Gastroesophageal sphincter (tissue), 4 donors: ENCODE results near the gene ANP32A. TPM values are rescaled to one million over a fixed set of nuclear protein-coding genes. Genes with fewer than 3 reads are reported as not detected.

Source experiments
- ATAC-seq: fragments of 150-250 bp; one replicate; pipeline ENCODE4 v1.9.1; 2016; ENCODE audit warnings: mild to moderate bottlenecking, moderate library complexity
- H3K27ac ChIP-seq, 4 donors: fragments of 200-600 bp; sonication (generic) in 3 of 4; 1 replicate in 3 of 4; 2 replicates in 1 of 4; pipeline ENCODE4 v1.5.1; 2016 to 2019
- H3K27me3 ChIP-seq: fragments of 200-600 bp; sonication (generic); one replicate; pipeline ENCODE4 v1.5.1; 2019
- H3K36me3 ChIP-seq, 2 donors: fragments of 200-600 bp; sonication (generic); one replicate each; pipeline ENCODE4 v1.5.1; 2019; ENCODE audit warnings: control low read depth in 1 of 2
- H3K4me1 ChIP-seq, 3 donors: fragments of 200-600 bp; sonication (generic); 1 replicate in 2 of 3; 2 replicates in 1 of 3; pipeline ENCODE4 v1.5.1; 2016 to 2019; ENCODE audit warnings: control low read depth in 2 of 3
- H3K4me3 ChIP-seq, 2 donors: fragments of 200-600 bp; sonication (generic); one replicate each; pipeline ENCODE4 v1.5.1; 2019; ENCODE audit warnings: mild to moderate bottlenecking in 1 of 2, moderate library complexity in 1 of 2
- H3K9me3 ChIP-seq, 3 donors: fragments of 200-600 bp; sonication (generic); one replicate each; pipeline ENCODE4 v1.5.1; 2017 to 2019; ENCODE audit warnings: control low read depth in 2 of 3
- CTCF ChIP-seq, 4 experiments: fragments of 200-600 bp in 2 of 4; fragments of 450-650 bp in 2 of 4; sonication (generic) in 1 of 4; IDR thresholded peaks; one replicate each; pipeline ENCODE4 v1.5.1; 2017 to 2019; ENCODE audit warnings: antibody characterized with exemption in 4 of 4, mild to moderate bottlenecking in 2 of 4, moderate library complexity in 2 of 4
- EP300 ChIP-seq: sonication (generic); formaldehyde crosslinking; IDR thresholded peaks from one replicate; pipeline ENCODE4 v1.6.1; 2017; ENCODE audit warnings: antibody characterized with exemption, mild to moderate bottlenecking
- POLR2A ChIP-seq, 2 donors: fragments of 450-650 bp; IDR thresholded peaks; one replicate each; pipeline ENCODE4 v1.6.1; 2017; ENCODE audit warnings: antibody characterized with exemption in 2 of 2, mild to moderate bottlenecking in 2 of 2, moderate library complexity in 1 of 2
- POLR2AphosphoS5 ChIP-seq: sonication (generic); formaldehyde crosslinking; IDR thresholded peaks from one replicate; pipeline ENCODE4 v1.6.1; 2017; ENCODE audit warnings: antibody characterized with exemption
- WGBS, 2 donors: methylation state at CpG; one replicate each; pipeline ENCODE4 v1.1.5; 2018; ENCODE audit warnings: low coverage in 1 of 2; 5-methylcytosine and 5-hydroxymethylcytosine counted together
- total RNA-seq, 4 donors: library from RNA; depleted of rRNA; stranded (reverse); fragments of >200 nt; gene quantifications; one replicate each; pipeline ENCODE4 v1.1.0, GENCODE V29; 2016

Gene ANP32A
- total RNA-seq, 4 donors from 2014 or later = 42.4 to 75.0 (median 55.6) TPM

- no peaks in the 10 kb centered on the region for H3K27me3 ChIP-seq
- ATAC-seq = no peak
- H3K4me3 ChIP-seq = no peak overlapping the region
- no peaks in the 10 kb centered on the region for H3K9me3 ChIP-seq
- H3K36me3 ChIP-seq = no peaks in the 10 kb centered on the region
- no peak for TF ChIP-seq POLR2A (IDR thresholded peaks at IDR 0.05)
- no peak for TF ChIP-seq CTCF (IDR thresholded peaks at IDR 0.05)
- TF ChIP-seq POLR2AphosphoS5 = no peak
- TF ChIP-seq EP300 = no peak
- H3K4me1 ChIP-seq = peaks cover 0 to 8% (median 7%) of the 10 kb centered on the region in 3 donors
- H3K27ac ChIP-seq = no peak overlapping the region
Observed at GRCh38 chr15:68735610-68736009, 85.1 kb downstream of the ANP32A start.

- TF ChIP-seq POLR2A (IDR thresholded peaks at IDR 0.05) (no peak), EP300 (no peak), CTCF (IDR thresholded peaks at IDR 0.05) (no peak), POLR2AphosphoS5 (no peak)
- ATAC-seq = no peak
- no peaks in the 10 kb centered on the region for H3K36me3 ChIP-seq
Observed at GRCh38 chr15:68734881-68735280, 85.8 kb downstream of the ANP32A start.

GRCh38 chr15:68734352-68734751, 86.3 kb downstream of the ANP32A start:
- no peak overlapping the region for H3K27ac ChIP-seq
- no peak overlapping the region for H3K4me3 ChIP-seq
- H3K4me1 ChIP-seq = peaks cover 0 to 21% (median 16%) of the 10 kb centered on the region in 3 donors
- ATAC-seq = no peak
- no peaks in the 10 kb centered on the region for H3K27me3 ChIP-seq
- TF ChIP-seq POLR2A (IDR thresholded peaks at IDR 0.05) = no peak
- TF ChIP-seq CTCF (IDR thresholded peaks at IDR 0.05) = no peak
- TF ChIP-seq EP300 = no peak
- no peak for TF ChIP-seq POLR2AphosphoS5
- no peaks in the 10 kb centered on the region for H3K36me3 ChIP-seq
- H3K9me3 ChIP-seq = no peaks in the 10 kb centered on the region

More at GRCh38 chr15:68734881-68735280, 85.8 kb downstream of the ANP32A start:
- H3K9me3 ChIP-seq = no peaks in the 10 kb centered on the region
- no peaks in the 10 kb centered on the region for H3K27me3 ChIP-seq
- no peak overlapping the region for H3K27ac ChIP-seq
- H3K4me3 ChIP-seq = no peak overlapping the region
- peaks cover 0 to 15% (median 14%) of the 10 kb centered on the region in 3 donors for H3K4me1 ChIP-seq

GRCh38 chr15:68733666-68734065, 87.0 kb downstream of the ANP32A start:
- Histone ChIP-seq H3K4me3 (no peak overlapping the region), H3K27ac (no peak overlapping the region), H3K27me3 (no peaks in the 10 kb centered on the region), H3K4me1 (peaks cover 0 to 23% (median 16%) of the 10 kb centered on the region in 3 donors), H3K9me3 (no peaks in the 10 kb centered on the region), H3K36me3 (no peaks in the 10 kb centered on the region)
- 31 to 41% methylated on average over 6 of the region's 6 CpGs for WGBS, 2 donors
- no peak for ATAC-seq
- TF ChIP-seq POLR2AphosphoS5 = no peak

GRCh38 chr15:68732451-68732850, 88.2 kb downstream of the ANP32A start:
- Histone ChIP-seq H3K4me3 (no peak overlapping the region), H3K9me3 (no peaks in the 10 kb centered on the region)

More at GRCh38 chr15:68732451-68732850, 88.2 kb downstream of the ANP32A start:
- no peak for TF ChIP-seq EP300
- no peak for TF ChIP-seq POLR2A (IDR thresholded peaks at IDR 0.05)
- TF ChIP-seq POLR2AphosphoS5 = no peak
- no peak for TF ChIP-seq CTCF (IDR thresholded peaks at IDR 0.05)
- no peak for ATAC-seq
- no peak overlapping the region for H3K27ac ChIP-seq
- peaks cover 0 to 23% (median 16%) of the 10 kb centered on the region in 3 donors for H3K4me1 ChIP-seq
- H3K27me3 ChIP-seq = no peaks in the 10 kb centered on the region
- WGBS, 2 donors = 70% methylated on average over 1 of the region's 2 CpGs; no CpG with 5 or more reads in 1 of the 2 donors
- H3K36me3 ChIP-seq = no peaks in the 10 kb centered on the region
